NCI-H1105 treated with DMSO at 0.1 percent for 48 hours (cell line): ENCODE results near the gene FHL1.
"Not testable (repeated sequence)": the region's sequence is repeated elsewhere in the genome, so short reads cannot be mapped to it uniquely, and the experiment has no call there.

Experiments
- DNase-seq: peaks from one replicate; lab custom pipeline; 2025; lab: John Stamatoyannopoulos, UW

FHL1 gene

DNA sequence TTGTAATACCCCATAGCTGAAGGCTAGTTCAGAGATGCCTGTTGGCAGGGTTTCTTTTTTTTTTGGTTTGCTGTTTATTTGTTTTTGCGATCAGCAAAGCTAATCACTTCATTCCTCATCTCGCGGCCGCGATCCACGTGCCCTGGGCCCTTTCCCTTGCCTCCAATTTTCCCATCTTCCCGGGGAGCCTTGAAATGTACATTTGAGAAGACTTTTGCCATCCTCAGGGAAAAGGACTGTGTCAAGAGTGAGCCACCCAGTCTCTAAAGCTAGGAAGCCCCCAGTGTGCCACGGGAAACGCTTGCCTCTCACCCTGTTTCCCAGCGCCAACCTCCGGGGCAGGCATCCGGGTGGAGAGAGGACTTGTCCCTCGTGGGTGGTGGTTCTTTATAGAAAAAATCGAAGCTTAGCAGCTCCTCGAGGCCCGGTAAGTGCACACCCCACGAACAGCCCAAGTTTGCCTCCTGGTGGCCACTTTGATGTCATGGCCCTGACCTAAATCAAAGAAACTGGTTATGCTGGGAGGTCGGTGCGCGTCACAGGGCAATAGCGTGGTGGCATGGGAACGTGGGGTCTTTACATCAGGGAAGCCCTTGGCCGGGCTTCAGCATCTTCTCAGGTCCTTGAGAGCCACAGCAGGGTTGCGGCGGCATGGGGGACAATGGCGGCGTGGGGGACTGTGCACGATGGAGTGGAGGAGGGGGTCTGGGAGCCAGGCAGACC lies 61.8 kb downstream of the FHL1 start:
- no peak for DNase-seq

- DNase-seq = no peak
Observed at GRCh38 chrX:136209751-136210150, 62.4 kb downstream of the FHL1 start.

DNA sequence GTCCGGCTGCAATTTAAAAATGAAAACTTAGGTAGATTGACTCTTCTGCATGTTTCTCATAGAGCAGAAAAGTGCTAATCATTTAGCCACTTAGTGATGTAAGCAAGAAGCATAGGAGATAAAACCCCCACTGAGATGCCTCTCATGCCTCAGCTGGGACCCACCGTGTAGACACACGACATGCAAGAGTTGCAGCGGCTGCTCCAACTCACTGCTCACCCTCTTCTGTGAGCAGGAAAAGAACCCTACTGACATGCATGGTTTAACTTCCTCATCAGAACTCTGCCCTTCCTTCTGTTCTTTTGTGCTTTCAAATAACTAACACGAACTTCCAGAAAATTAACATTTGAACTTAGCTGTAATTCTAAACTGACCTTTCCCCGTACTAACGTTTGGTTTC lies 62.9 kb downstream of the FHL1 start:
- no peak for DNase-seq

GRCh38 chrX:136210806-136211205 lies 63.5 kb downstream of the FHL1 start:
- DNase-seq = no peak

DNA sequence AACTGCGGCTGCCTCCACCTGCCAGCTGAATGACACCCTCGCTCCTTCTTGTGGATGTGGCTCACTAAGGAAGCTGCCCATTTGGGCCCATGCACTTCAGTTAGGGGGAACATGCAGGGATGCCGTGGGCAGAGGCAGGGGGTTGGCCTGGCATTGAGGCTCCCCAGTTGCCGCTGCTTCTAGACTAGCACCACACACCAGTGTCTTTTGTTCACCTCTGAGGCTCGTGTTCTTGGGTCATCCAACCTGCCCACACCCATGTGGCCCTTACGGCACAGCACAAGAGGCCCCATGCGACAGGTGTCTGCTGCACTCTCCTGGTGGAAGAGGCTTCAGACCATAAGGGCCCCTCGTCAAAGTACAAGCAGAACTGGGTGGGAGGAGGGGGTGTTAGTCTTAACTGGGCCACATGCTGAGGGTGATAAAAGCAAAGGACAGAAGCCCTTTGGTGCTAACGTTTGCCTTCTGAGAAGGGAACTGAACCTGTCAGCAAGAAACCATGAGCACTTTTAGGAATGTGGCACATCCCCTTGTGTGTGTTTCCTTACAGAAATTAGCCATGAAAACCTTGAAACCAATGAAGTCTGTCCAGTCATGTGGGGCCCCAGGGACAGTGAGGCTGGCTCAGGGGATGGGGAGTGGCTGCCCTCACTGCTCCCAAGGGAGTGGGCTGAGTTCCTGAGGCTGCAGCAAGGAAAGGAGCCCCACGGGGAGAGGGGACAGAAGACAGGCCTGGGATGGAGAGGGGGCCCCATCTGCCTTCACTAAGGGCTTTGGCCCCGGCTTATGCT lies 64.6 kb downstream of the FHL1 start:
- DNase-seq = no peak

DNA sequence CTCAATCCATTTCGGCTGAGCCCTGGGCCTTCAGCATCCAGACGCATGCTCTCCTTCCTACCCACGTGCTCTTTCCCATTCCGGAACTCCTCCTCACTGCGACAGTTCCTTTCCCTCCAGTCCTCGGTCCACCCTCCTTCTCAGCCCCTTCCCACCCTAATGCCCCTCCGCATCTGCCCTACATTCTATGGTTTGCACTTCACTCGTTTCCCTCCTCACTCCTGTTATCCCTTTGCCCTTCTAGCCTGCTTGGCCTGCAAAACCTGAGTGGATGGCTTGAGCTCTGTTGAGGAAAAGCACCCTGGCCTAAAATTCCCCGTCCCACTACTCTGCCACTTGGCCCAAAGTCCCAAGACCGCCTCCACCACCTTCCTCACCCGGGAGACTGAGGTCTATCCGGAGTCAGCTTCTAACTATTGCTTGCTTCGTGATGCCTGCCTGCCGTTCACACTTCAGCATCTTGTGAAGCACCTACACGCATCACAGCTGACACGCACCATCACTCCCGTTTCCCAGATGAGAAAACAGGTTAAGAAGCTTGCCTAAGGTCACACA lies 65.3 kb downstream of the FHL1 start:
- no peak for DNase-seq

DNA sequence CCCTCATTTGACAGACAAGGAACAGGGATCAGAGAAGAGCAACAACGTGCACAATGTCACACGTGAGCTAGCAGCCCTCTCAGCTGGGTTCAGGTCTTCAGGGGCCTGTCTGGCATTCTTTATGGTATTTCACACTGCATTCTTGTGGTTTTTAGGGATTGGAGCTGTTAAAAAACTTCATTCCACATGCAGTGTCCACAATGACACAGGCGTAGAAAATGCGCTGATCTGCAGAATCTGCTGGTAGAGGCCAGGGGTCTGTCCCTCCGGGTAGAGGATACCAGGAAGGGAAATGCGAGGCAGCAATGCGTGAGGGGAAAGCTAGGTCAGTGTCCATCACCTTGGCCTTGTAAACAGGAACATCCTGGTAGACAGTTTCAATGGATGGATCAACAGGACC lies 67.2 kb downstream of the FHL1 start:
- DNase-seq = no peak

- DNase-seq = no peak
Observed at GRCh38 chrX:136215559-136215958, 68.2 kb downstream of the FHL1 start.

- DNase-seq = no peak
Observed at GRCh38 chrX:136219893-136220292, 72.6 kb downstream of the FHL1 start.

DNA sequence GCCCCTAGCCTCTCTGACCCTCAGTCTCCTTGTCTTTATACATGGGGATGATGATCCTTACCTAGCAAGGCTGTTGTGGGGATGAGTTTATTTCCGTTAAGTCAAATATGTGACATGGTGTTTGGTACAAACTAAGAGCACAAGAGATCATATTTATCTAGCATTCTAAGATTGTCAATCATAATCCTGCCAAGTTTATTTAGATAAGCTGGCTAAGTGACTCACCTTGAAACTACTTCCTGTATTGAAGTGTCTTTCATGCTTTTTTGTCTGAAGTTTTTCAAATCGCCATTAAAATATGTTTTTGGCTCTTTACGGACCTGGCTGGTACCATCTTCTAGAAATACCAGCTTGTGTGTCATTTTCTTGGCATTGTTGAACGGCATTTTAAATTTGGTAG lies 73.2 kb downstream of the FHL1 start:
- no peak for DNase-seq

DNA sequence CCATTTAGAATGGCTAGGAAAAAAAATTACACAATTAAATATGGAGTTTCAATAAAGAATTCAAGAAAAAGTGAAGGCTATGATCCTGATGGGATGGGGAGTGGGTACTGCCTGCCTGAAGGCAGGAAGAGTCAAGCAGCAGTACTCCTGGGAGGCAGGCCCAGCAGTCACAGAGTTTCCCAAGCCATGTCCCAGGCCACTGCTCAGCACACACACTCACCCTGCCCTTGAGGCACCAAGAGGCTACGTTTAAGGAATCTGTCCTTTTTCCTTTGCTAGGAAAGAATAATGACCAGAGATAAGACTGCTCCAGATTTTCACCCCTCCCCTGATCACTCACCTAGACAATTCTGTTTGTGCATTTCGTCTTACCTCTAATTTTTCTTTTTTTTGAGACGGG lies 73.6 kb downstream of the FHL1 start:
- no peak for DNase-seq

GRCh38 chrX:136221851-136222513 lies 74.6 kb downstream of the FHL1 start:
- no peak for DNase-seq

GRCh38 chrX:136227074-136227473 lies 79.7 kb downstream of the FHL1 start:
- no peak for DNase-seq

- no peak for DNase-seq
Observed at GRCh38 chrX:136227948-136228838, 80.9 kb downstream of the FHL1 start.

- DNase-seq = no peak
Observed at GRCh38 chrX:136228839-136229207, 81.5 kb downstream of the FHL1 start.

DNA sequence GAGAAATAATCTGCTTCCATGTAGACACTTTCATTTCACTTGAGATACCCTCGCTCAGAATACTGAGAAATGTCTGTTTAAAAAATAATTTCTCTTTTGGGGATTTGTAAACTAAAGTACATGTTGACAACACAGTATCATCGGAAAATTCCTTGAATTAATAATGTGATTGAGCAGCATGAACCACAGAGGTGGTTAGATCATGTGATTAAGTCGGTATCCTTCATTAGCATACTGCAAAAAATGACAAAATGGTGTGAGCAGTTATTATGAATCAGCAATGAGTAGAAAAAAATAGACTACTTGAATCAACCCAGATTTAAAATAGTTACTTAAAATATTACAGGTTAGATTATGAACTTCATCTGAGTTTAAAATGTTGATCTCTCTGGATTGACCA lies 89.7 kb downstream of the FHL1 start:
- no peak for DNase-seq

- DNase-seq = not testable (repeated sequence)
Observed at GRCh38 chrX:136237849-136238248, 90.5 kb downstream of the FHL1 start.

GRCh38 chrX:136246201-136246600 lies 98.9 kb downstream of the FHL1 start:
- no peak for DNase-seq

DNA sequence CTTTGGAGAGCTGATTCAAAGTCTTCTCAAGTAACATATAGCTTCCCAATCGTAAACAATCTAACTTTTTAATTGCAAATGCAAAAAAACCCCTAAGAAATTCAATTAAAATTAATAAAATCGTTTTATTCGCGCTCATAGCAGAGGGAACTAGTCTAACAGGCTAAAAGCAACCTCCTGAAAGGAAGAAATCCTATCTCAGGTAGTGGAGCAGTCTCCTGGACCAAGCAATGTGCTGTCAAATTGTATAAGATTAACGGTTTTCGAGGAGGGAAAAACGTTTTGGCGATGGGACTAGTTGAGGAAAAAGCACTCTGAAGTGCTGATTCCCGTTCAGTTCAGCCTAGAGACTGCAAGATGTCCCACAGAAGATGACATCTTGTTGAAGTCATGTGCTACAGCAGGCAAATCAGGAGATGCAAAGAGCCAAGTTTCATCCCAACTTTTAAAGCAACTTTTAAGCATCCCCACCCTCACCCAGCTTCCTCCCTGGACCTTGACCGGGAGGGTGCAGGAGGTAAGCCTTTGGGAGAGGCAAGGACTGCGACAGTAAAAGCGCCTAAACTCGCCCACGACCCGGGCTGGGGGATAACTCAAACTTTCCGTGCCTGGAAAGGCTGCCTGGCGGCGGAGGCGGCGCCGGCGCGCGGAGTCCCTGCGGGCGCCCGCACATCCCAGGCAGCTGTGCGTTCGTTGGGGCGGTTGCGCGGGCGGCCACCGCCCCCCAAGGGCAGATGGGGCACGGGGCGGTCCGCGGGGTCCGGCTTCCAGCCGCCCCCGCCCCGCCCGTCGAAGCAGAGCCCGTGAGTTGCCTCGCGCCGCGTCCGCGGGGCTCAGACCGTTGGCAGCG lies 103.1 kb downstream of the FHL1 start:
- no peak for DNase-seq

- peak; percentile 61 for DNase-seq
Observed at GRCh38 chrX:136251041-136251991, 104.0 kb downstream of the FHL1 start, which contains the start of gene MAP7D3. Gene MAP7D3, minus strand, starts transcription at chrX:136251400. Its CDS starts 42 bp downstream, at chrX:136251358.
